Right lobe of liver (tissue), 4 donors: ENCODE results near the gene RBM47.

Experiments
- CTCF ChIP-seq, 4 donors: fragments of 200-600 bp in 3 of 4; fragments of 450-650 bp in 1 of 4; IDR thresholded peaks; one replicate each; pipeline versions ENCODE4 v1.5.1 to v1.8.0; 2016 to 2022; ENCODE audit warnings: antibody characterized with exemption in 4 of 4, mild to moderate bottlenecking in 2 of 4
- POLR2A ChIP-seq: fragments of 450-650 bp; IDR thresholded peaks from one replicate; pipeline ENCODE4 v1.6.1; 2017; ENCODE audit warnings: antibody characterized with exemption, mild to moderate bottlenecking
- donor health status: DM: no; HTN: no; CAD: no.
- donor health status: DM: no; HTN: no; CAD: no.
- donor health status: DM: no; HTN: yes; CAD: no.

- no peak for TF ChIP-seq POLR2A
- no peak for TF ChIP-seq CTCF (IDR thresholded peaks at IDR 0.05)
Measured at GRCh38 chr4:40502220-40502619, 127.4 kb downstream of the RBM47 start.
